ENCODE results near the gene PCSK5.

Gene PCSK5

GRCh38 chr9:76138360-76138759, 247.9 kb downstream of the PCSK5 start:
- DNase-seq (ENCODE audit: low read depth), result no peak

GRCh38 chr9:76143834-76144233, 253.4 kb downstream of the PCSK5 start:
- no peak for DNase-seq (ENCODE audit: low read depth)

- DNase-seq (ENCODE audit: low read depth), result no peak
Observed at GRCh38 chr9:76150013-76150412, 259.5 kb downstream of the PCSK5 start.

GRCh38 chr9:76151267-76151666, 260.8 kb downstream of the PCSK5 start:
- DNase-seq (ENCODE audit: low read depth), result no peak

- no peak for DNase-seq (ENCODE audit: low read depth)
Observed at GRCh38 chr9:76153339-76153738, 262.9 kb downstream of the PCSK5 start.

- DNase-seq (ENCODE audit: low read depth), result no peak
Observed at GRCh38 chr9:76153902-76154629, 263.6 kb downstream of the PCSK5 start.

GRCh38 chr9:76155361-76155760, 264.9 kb downstream of the PCSK5 start:
- DNase-seq (ENCODE audit: low read depth), result no peak

- no peak for DNase-seq (ENCODE audit: low read depth)
Observed at GRCh38 chr9:76158713-76159112, 268.2 kb downstream of the PCSK5 start.

GRCh38 chr9:76159293-76159926, 268.9 kb downstream of the PCSK5 start:
- no peak for DNase-seq (ENCODE audit: low read depth)

GRCh38 chr9:76161106-76161505, 270.6 kb downstream of the PCSK5 start:
- DNase-seq (ENCODE audit: low read depth), result no peak

- no peak for DNase-seq (ENCODE audit: low read depth)
Observed at GRCh38 chr9:76161541-76161940, 271.1 kb downstream of the PCSK5 start.

GRCh38 chr9:76162086-76162730, 271.7 kb downstream of the PCSK5 start:
- DNase-seq (ENCODE audit: low read depth), result no peak

GRCh38 chr9:76162751-76163500, 272.5 kb downstream of the PCSK5 start:
- no peak for DNase-seq (ENCODE audit: low read depth)

- DNase-seq (ENCODE audit: low read depth), result no peak
Observed at GRCh38 chr9:76166526-76166925, 276.1 kb downstream of the PCSK5 start.

GRCh38 chr9:76176171-76176570, 285.7 kb downstream of the PCSK5 start:
- DNase-seq (ENCODE audit: low read depth), result no peak

- no peak for DNase-seq (ENCODE audit: low read depth)
Observed at GRCh38 chr9:76177931-76178330, 287.5 kb downstream of the PCSK5 start.

- no peak for DNase-seq (ENCODE audit: low read depth)
Observed at GRCh38 chr9:76180541-76180940, 290.1 kb downstream of the PCSK5 start.

GRCh38 chr9:76181020-76181641, 290.7 kb downstream of the PCSK5 start:
- no peak for DNase-seq (ENCODE audit: low read depth)

GRCh38 chr9:76181781-76182180, 291.3 kb downstream of the PCSK5 start:
- no peak for DNase-seq (ENCODE audit: low read depth)

- no peak for DNase-seq (ENCODE audit: low read depth)
Observed at GRCh38 chr9:76185432-76185831, 295.0 kb downstream of the PCSK5 start.

- DNase-seq (ENCODE audit: low read depth), result no peak
Observed at GRCh38 chr9:76188286-76188685, 297.8 kb downstream of the PCSK5 start.

GRCh38 chr9:76188905-76189304, 298.4 kb downstream of the PCSK5 start:
- DNase-seq (ENCODE audit: low read depth), result no peak
